Caco-2 (cell line): ENCODE results near the gene ZBTB39. TPM values are rescaled to one million over a fixed set of nuclear protein-coding genes. Genes with fewer than 3 reads are reported as not detected.

Source experiments
- BruUV-seq: library from RNA; stranded (reverse); fragments of 400-500 nt; replicated peaks from 2 replicates; lab custom pipeline; 2021; lab: Mats Ljungman, UMichigan
- CTCF ChIA-PET: fragments of 300-600 bp; sonication (Branson Sonifier 250); formaldehyde crosslinking; loops from one replicate; lab custom pipeline; 2022; ENCODE audit warnings: antibody characterized with exemption; lab: Charles Lee
- POLR2A ChIA-PET: fragments of 300-600 bp; sonication (Branson Sonifier 250); formaldehyde crosslinking; loops from one replicate; lab custom pipeline; 2022; ENCODE audit warnings: antibody characterized with exemption; lab: Charles Lee
- DNase-seq, 2 experiments: peaks; one replicate each; pipeline versions ENCODE4 v3.0.0 to v3.0.0-alpha.2; 2020 to 2022
- H3K27me3 ChIP-seq: replicated peaks from 2 replicates; pipeline ENCODE4 v1.6.0; 2011; ENCODE audit warnings: low read length; ENCODE audit not compliant: control insufficient read depth, insufficient read depth
- H3K36me3 ChIP-seq: 2 replicates; pipeline ENCODE4 v1.5.1; 2011; ENCODE audit warnings: low read length; ENCODE audit not compliant: control insufficient read depth, insufficient read depth
- H3K4me1 ChIP-seq: fragments of 250-450 bp; sonication (Bioruptor Pico); 2 replicates; pipeline ENCODE4 v1.5.1; 2020; ENCODE audit warnings: mild to moderate bottlenecking
- H3K4me3 ChIP-seq: 2 replicates; pipeline ENCODE4 v1.5.1; 2011; ENCODE audit warnings: low read depth, mild to moderate bottlenecking, control low read depth, low read length
- H3K9me3 ChIP-seq: fragments of 250-450 bp; sonication (Bioruptor Pico); 2 replicates; pipeline ENCODE4 v1.5.1; 2020; ENCODE audit warnings: mild to moderate bottlenecking, moderate library complexity
- H3K27ac Mint-ChIP-seq: one replicate; pipeline ENCODE4 v1.8.0; 2022; ENCODE audit warnings: mixed read lengths; ENCODE audit not compliant: unreplicated experiment
- H3K27me3 Mint-ChIP-seq: one replicate; pipeline ENCODE4 v1.8.0; 2022; ENCODE audit warnings: mixed read lengths; ENCODE audit not compliant: insufficient read depth, unreplicated experiment
- H3K36me3 Mint-ChIP-seq: one replicate; pipeline ENCODE4 v1.8.0; 2022; ENCODE audit warnings: mild to moderate bottlenecking, mixed read lengths; ENCODE audit not compliant: insufficient read depth, unreplicated experiment
- H3K4me1 Mint-ChIP-seq: one replicate; pipeline ENCODE4 v1.8.0; 2022; ENCODE audit warnings: low read depth, mixed read lengths; ENCODE audit not compliant: unreplicated experiment
- H3K4me3 Mint-ChIP-seq: one replicate; pipeline ENCODE4 v1.8.0; 2022; ENCODE audit warnings: mild to moderate bottlenecking, moderate library complexity, mixed read lengths; ENCODE audit not compliant: unreplicated experiment
- H3K9me3 Mint-ChIP-seq: one replicate; pipeline ENCODE4 v1.8.0; 2022; ENCODE audit warnings: mixed read lengths; ENCODE audit not compliant: unreplicated experiment
- intact Hi-C: fragments of 100-400 bp; cut with micrococcal nuclease; formaldehyde crosslinking; loops from one replicate; pipeline ENCODE4 v1.10.0; 2022; ENCODE audit not compliant: unreplicated experiment
- total RNA-seq: library from RNA; stranded (reverse); gene quantifications from 2 replicates; pipeline ENCODE4 v1.2.3, GENCODE V29; 2022
- TF ChIP-seq, protein P1 (sequence below), 2 experiments: fragments of 200-600 bp in 1 of 2; IDR thresholded peaks; 1 replicate in 1 of 2; 2 replicates in 1 of 2; pipeline versions ENCODE4 v1.5.1 to v1.8.0; 2011 to 2022; ENCODE audit warnings: antibody characterized with exemption in 1 of 2, control low read depth in 1 of 2, inconsistent platforms in 1 of 2, low read depth in 1 of 2, low read length in 1 of 2, mild to moderate bottlenecking in 1 of 2, moderate library complexity in 1 of 2; ENCODE audit not compliant: insufficient read depth in 1 of 2, severe bottlenecking in 1 of 2, unreplicated experiment in 1 of 2

ZBTB39 gene
- total RNA-seq, 1 experiment from 2014 or later, result 12.8 TPM

DNA sequence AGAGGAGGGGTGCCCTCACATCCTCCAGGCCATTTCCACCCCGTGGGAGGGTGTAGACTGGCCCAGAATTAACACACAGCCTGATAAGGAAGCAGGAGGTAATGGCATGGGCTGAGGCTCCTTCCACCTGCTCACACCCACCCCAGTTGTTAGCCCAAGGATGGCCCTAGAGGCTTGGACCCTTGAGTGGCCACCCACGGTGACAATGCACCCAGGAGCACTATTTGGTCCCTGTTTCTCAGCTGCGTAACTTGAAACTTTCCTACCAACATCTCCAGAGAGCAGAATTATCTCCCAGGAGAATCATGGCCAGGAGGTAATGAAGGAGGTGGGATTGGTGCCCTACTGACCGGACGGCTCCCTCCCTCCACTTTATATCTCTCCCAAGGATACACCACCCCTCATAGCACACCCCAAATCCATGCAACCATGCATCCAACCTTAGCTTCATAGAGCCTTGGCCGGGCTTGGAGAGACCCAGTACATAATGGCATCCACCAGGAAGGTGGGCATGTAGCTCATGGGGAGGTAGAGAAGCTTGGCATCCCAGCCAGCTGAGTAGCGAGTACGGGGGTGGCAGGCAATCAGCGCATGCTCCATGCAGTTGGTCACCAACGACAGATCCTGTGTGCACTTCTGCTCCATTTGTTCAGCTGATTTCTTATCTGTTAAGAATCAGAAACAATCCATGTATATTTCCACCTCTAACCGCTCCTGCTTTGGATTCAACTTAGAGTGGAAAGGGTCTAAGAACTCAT is 54.6 kb downstream of the ZBTB39 start:
- TF ChIP-seq, protein P1, sequence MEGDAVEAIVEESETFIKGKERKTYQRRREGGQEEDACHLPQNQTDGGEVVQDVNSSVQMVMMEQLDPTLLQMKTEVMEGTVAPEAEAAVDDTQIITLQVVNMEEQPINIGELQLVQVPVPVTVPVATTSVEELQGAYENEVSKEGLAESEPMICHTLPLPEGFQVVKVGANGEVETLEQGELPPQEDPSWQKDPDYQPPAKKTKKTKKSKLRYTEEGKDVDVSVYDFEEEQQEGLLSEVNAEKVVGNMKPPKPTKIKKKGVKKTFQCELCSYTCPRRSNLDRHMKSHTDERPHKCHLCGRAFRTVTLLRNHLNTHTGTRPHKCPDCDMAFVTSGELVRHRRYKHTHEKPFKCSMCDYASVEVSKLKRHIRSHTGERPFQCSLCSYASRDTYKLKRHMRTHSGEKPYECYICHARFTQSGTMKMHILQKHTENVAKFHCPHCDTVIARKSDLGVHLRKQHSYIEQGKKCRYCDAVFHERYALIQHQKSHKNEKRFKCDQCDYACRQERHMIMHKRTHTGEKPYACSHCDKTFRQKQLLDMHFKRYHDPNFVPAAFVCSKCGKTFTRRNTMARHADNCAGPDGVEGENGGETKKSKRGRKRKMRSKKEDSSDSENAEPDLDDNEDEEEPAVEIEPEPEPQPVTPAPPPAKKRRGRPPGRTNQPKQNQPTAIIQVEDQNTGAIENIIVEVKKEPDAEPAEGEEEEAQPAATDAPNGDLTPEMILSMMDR (IDR thresholded peaks at IDR 0.05; ENCODE audit: insufficient read depth in 1 of 2, low read depth in 1 of 2, low read length in 1 of 2, severe bottlenecking in 1 of 2, unreplicated experiment in 1 of 2), result no peak
- Mint-ChIP-seq H3K27me3 (no peaks in the 10 kb centered on the region), H3K36me3 (no peaks in the 10 kb centered on the region), H3K4me1 (no peaks in the 10 kb centered on the region), H3K4me3 (no peak overlapping the region), H3K27ac (no peak overlapping the region), H3K9me3 (no peaks in the 10 kb centered on the region)
- POLR2A ChIA-PET, result no interaction called here
- Histone ChIP-seq H3K9me3 (no peaks in the 10 kb centered on the region), H3K36me3 (no peaks in the 10 kb centered on the region), H3K4me1 (peaks cover under 1% of the 10 kb centered on the region; the same call in 1 of the 2 replicates), H3K27me3 (no peaks in the 10 kb centered on the region), H3K4me3 (no peak overlapping the region)
- DNase-seq, result no peak
- intact Hi-C loops, result no loop called here
- CTCF ChIA-PET, result no interaction called here
- BruUV-seq, result no TSS peak

DNA sequence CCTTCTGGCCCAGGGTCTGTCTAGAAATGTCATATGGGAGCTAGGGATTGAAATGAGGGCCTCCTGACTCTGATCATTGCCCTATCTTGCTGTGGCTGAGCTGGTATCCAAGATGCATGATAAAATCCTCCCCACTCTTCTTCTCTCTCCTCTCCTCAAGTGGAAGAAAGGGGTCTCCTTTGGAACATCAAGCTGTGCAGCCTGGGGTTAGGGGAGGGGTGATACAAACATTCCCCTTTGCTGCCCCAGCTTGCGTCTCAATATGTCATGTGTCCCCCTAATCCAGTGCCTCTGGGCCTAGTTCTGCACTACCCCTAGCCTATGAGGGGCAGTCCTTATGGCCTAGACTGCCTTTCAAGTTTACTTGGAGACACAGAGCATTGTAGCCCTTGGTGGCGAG is 57.5 kb downstream of the ZBTB39 start:
- Histone ChIP-seq H3K36me3 (no peaks in the 10 kb centered on the region), H3K9me3 (no peaks in the 10 kb centered on the region), H3K4me1 (no peaks in the 10 kb centered on the region), H3K27me3 (no peaks in the 10 kb centered on the region), H3K4me3 (no peak overlapping the region)
- no peak overlapping the region for H3K4me3 Mint-ChIP-seq
- POLR2A ChIA-PET, result no interaction called here
- peaks cover 3% of the 10 kb centered on the region for H3K9me3 Mint-ChIP-seq
- TF ChIP-seq, protein P1 (IDR thresholded peaks at IDR 0.05; ENCODE audit: insufficient read depth in 1 of 2, low read depth in 1 of 2, low read length in 1 of 2, severe bottlenecking in 1 of 2, unreplicated experiment in 1 of 2), result no peak
- H3K4me1 Mint-ChIP-seq, result no peaks in the 10 kb centered on the region
- no peak for DNase-seq
- BruUV-seq, result no TSS peak
- CTCF ChIA-PET, result no interaction called here
- intact Hi-C loops, result no loop called here
- H3K27me3 Mint-ChIP-seq, result no peaks in the 10 kb centered on the region
- no peaks in the 10 kb centered on the region for H3K36me3 Mint-ChIP-seq
- peak overlapping the region; percentile 45 for H3K27ac Mint-ChIP-seq

Other genes starting within 250 kb of the ZBTB39 start
- 1.6 and 2.5 TPM in 2 replicates for gene HSD17B6, start 243.2 kb downstream of the ZBTB39 start, total RNA-seq
- not detected in 2 replicates for gene SDR9C7, start 72.1 kb downstream of the ZBTB39 start, total RNA-seq
- 0.39 and 0.53 TPM in 2 replicates for gene RDH16, start 48.9 kb downstream of the ZBTB39 start, total RNA-seq
- gene TAC3, start 10.0 kb upstream of the ZBTB39 start, total RNA-seq, result 1.6 and 3.1 TPM in 2 replicates
- gene MYO1A, start 43.6 kb upstream of the ZBTB39 start, total RNA-seq, result 9.3 and 11.9 TPM in 2 replicates
- 38.3 and 40.1 TPM in 2 replicates for gene NEMP1, start 72.2 kb upstream of the ZBTB39 start, total RNA-seq
- 15.7 and 16.4 TPM in 2 replicates for gene NAB2, start 82.6 kb upstream of the ZBTB39 start, total RNA-seq
- gene STAT6, start 104.8 kb upstream of the ZBTB39 start, total RNA-seq, result 44.2 and 49.5 TPM in 2 replicates
- gene LRP1, start 121.9 kb upstream of the ZBTB39 start, total RNA-seq, result 106 and 111 TPM in 2 replicates
- not detected in 2 replicates for gene LRP1-AS, start 141.1 kb upstream of the ZBTB39 start, total RNA-seq
- gene NXPH4, start 210.2 kb upstream of the ZBTB39 start, total RNA-seq, result 10.0 and 10.6 TPM in 2 replicates
- gene SHMT2, start 223.2 kb upstream of the ZBTB39 start, total RNA-seq, result 387 and 466 TPM in 2 replicates
- gene STAC3, start 244.6 kb upstream of the ZBTB39 start, total RNA-seq, result 0.70 and 1.3 TPM in 2 replicates